Activated naive CD4-positive, alpha-beta T cell treated with anti-CD3 and anti-CD28 coated beads for 36 hours (primary cell): ENCODE data around the gene TAMALIN. TPM values are rescaled to one million over a fixed set of nuclear protein-coding genes. Genes with fewer than 3 reads are reported as not detected.

Experiments used
- CTCF ChIA-PET: fragments of 350-600 bp; sonication (Branson Sonifier 250); formaldehyde crosslinking; loops from one replicate; lab custom pipeline; 2021; ENCODE audit warnings: antibody characterized with exemption; lab: Charles Lee
- DNase-seq: peaks from one replicate; pipeline ENCODE4 v3.0.0-alpha.2; 2020
- H3K27ac Mint-ChIP-seq: one replicate; pipeline ENCODE4 v1.8.0; 2021; ENCODE audit warnings: mild to moderate bottlenecking, mixed read lengths
- H3K27me3 Mint-ChIP-seq: one replicate; pipeline ENCODE4 v1.8.0; 2021; ENCODE audit warnings: low read depth, mixed read lengths
- H3K36me3 Mint-ChIP-seq: one replicate; pipeline ENCODE4 v1.8.0; 2021; ENCODE audit warnings: low read depth, mixed read lengths
- H3K4me1 Mint-ChIP-seq: one replicate; pipeline ENCODE4 v1.8.0; 2021; ENCODE audit warnings: low read depth, mixed read lengths
- H3K4me3 Mint-ChIP-seq: one replicate; pipeline ENCODE4 v1.8.0; 2021; ENCODE audit warnings: mild to moderate bottlenecking, moderate library complexity, mixed read lengths
- H3K9me3 Mint-ChIP-seq: one replicate; pipeline ENCODE4 v1.8.0; 2021; ENCODE audit warnings: mixed read lengths
- intact Hi-C: fragments of 100-400 bp; cut with micrococcal nuclease; formaldehyde crosslinking; loops from one replicate; pipeline ENCODE4 v1.15.1; 2023
- total RNA-seq, 2 experiments: library from RNA; stranded (reverse); gene quantifications; one replicate each; pipeline ENCODE4 v1.2.3, GENCODE V29; 2021

The TAMALIN gene
- total RNA-seq, 2 experiments from 2014 or later: 14.7 to 14.8 TPM

DNA sequence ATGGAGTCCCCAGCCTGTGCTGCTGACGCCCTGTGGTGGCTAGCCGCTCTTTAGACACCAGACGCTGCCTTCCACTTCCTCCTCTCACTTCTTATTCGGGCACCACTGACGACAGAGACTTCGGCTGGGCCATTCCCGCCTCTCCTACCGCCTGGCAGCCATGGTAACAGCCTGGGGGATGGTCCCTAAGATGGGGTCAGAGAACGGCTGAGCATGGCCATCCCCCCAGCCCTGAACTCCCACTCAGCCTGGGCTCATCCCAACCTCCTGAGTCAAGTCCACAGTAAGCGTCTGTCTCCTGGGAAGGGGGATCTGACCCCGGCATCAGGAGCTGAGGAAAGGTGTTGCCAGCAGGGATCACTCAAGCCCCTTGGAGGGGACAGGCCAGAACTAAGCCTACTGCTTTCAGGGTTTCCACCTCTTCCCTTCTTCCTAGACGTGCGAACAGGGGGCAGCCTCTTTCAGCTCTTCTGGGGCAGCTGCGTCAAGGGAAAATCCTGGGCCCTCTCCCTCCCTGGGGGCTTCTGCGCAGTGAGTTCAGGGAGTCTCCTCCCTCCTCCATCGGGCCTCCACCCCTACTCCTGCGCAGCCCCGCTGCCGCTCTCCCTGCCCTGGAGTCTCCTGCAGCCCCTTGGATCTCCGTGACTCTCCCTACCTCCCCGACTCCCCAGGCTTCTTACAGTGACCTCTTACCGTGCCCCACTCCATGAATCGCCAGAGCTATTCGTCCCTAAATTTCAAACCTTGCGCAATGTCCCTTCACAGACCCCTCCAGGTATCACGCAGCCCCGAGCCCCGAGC lies 643 bp upstream of the TAMALIN start:
- H3K36me3 Mint-ChIP-seq: peaks cover 6% of the 10 kb centered on the region
- DNase-seq: no peak
- peaks cover 3% of the 10 kb centered on the region for H3K27me3 Mint-ChIP-seq
- CTCF ChIA-PET: interaction anchor here (0.8 to 11.9 kb wide), 6 partner anchors 11 to 273 kb away, joined by 3 to 319 read pairs (median 6); no protein-coding TSS in a partner anchor
- no peaks in the 10 kb centered on the region for H3K9me3 Mint-ChIP-seq
- no peak overlapping the region for H3K27ac Mint-ChIP-seq
- intact Hi-C loops: loop anchor here (1.0 to 2.0 kb wide), 3 partner anchors 13 to 45 kb away; partner anchors contain the start of gene NR4A1
- peaks cover 17% of the 10 kb centered on the region for H3K4me1 Mint-ChIP-seq
- peak overlapping the region; percentile 78 for H3K4me3 Mint-ChIP-seq

- CTCF ChIA-PET: interaction anchor here (1.4 to 11.9 kb wide), 3 partner anchors 15 to 17 kb away, joined by 3 to 319 read pairs (median 8); no protein-coding TSS in a partner anchor
- Mint-ChIP-seq H3K4me3 (peak overlapping the region; percentile 88), H3K27ac (peak overlapping the region; percentile 69)
Observed at GRCh38 chr12:52007158-52007921, 594 bp downstream of the TAMALIN start.

GRCh38 chr12:52007982-52008510 lies 1.3 kb downstream of the TAMALIN start:
- Mint-ChIP-seq H3K36me3 (peaks cover 6% of the 10 kb centered on the region), H3K4me3 (peak overlapping the region; percentile 88), H3K9me3 (no peaks in the 10 kb centered on the region), H3K27ac (peak overlapping the region; percentile 18), H3K27me3 (peaks cover 3% of the 10 kb centered on the region), H3K4me1 (peaks cover 17% of the 10 kb centered on the region)
- CTCF ChIA-PET: interaction anchor here (1.5 to 11.9 kb wide), 2 partner anchors 14 to 17 kb away, joined by 3 to 319 read pairs; no protein-coding TSS in a partner anchor
- intact Hi-C loops: loop anchor here (1.0 to 2.0 kb wide), 2 partner anchors 43 to 113 kb away; partner anchors contain the start of gene NR4A1
- no peak for DNase-seq

More at GRCh38 chr12:52007158-52007921, 594 bp downstream of the TAMALIN start:
- no peaks in the 10 kb centered on the region for H3K9me3 Mint-ChIP-seq
- intact Hi-C loops: loop anchor here (1.0 to 2.0 kb wide), 2 partner anchors 43 to 114 kb away; partner anchors contain the start of gene NR4A1
- DNase-seq: peak; percentile 54
- H3K27me3 Mint-ChIP-seq: peaks cover 3% of the 10 kb centered on the region
- H3K36me3 Mint-ChIP-seq: peaks cover 6% of the 10 kb centered on the region
- peaks cover 17% of the 10 kb centered on the region for H3K4me1 Mint-ChIP-seq

GRCh38 chr12:52009081-52009751 lies 2.5 kb downstream of the TAMALIN start:
- H3K36me3 Mint-ChIP-seq: peaks cover 7% of the 10 kb centered on the region
- H3K27me3 Mint-ChIP-seq: peaks cover 3% of the 10 kb centered on the region
- CTCF ChIA-PET: interaction anchor here (1.3 to 11.9 kb wide), 2 partner anchors 13 to 16 kb away, joined by 5 to 319 read pairs; no protein-coding TSS in a partner anchor
- intact Hi-C loops: no loop called here
- no peak overlapping the region for H3K4me3 Mint-ChIP-seq
- no peak overlapping the region for H3K27ac Mint-ChIP-seq
- H3K4me1 Mint-ChIP-seq: peaks cover 17% of the 10 kb centered on the region
- no peaks in the 10 kb centered on the region for H3K9me3 Mint-ChIP-seq
- no peak for DNase-seq

DNA sequence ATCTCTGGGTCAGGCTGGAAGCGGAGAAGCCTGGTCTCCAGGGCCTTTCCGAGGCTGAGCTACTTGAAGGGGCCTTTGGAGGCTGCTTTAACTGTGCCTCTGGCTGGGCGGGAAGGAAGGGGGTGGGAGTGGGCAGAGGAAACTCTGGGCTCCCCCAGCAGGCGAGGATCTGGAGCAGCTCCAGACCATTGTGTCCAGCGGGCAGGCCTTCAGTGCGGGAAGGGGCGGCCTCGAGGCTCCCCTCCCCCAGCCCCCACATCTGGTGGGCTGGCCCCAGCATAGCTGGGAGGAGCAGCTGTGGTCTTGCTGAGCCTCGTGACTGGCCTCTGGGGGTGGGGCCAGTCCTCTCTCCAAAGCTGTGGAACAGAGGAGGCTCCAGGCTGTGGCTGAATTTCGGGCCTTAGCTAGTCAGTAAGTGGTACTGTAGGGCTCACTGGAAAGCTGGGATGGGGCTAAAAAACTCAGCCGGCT lies 3.4 kb downstream of the TAMALIN start:
- no peak for DNase-seq
- H3K4me1 Mint-ChIP-seq: peaks cover 17% of the 10 kb centered on the region
- CTCF ChIA-PET: interaction anchor here (0.6 to 11.9 kb wide), 3 partner anchors 12 to 59 kb away, joined by 3 to 319 read pairs (median 5); no protein-coding TSS in a partner anchor
- intact Hi-C loops: no loop called here
- no peak overlapping the region for H3K4me3 Mint-ChIP-seq
- no peak overlapping the region for H3K27ac Mint-ChIP-seq
- peaks cover 7% of the 10 kb centered on the region for H3K36me3 Mint-ChIP-seq
- no peaks in the 10 kb centered on the region for H3K9me3 Mint-ChIP-seq
- peaks cover 3% of the 10 kb centered on the region for H3K27me3 Mint-ChIP-seq

- Mint-ChIP-seq H3K4me3 (no peak overlapping the region), H3K27me3 (peaks cover 3% of the 10 kb centered on the region), H3K36me3 (peaks cover 7% of the 10 kb centered on the region), H3K9me3 (no peaks in the 10 kb centered on the region), H3K27ac (no peak overlapping the region), H3K4me1 (peaks cover 15% of the 10 kb centered on the region)
- CTCF ChIA-PET: interaction anchor here (0.6 to 11.9 kb wide), 2 partner anchors 11 to 58 kb away, joined by 3 to 319 read pairs; no protein-coding TSS in a partner anchor
- DNase-seq: no peak
- intact Hi-C loops: no loop called here
Observed at GRCh38 chr12:52010692-52011601, 4.2 kb downstream of the TAMALIN start.

DNA sequence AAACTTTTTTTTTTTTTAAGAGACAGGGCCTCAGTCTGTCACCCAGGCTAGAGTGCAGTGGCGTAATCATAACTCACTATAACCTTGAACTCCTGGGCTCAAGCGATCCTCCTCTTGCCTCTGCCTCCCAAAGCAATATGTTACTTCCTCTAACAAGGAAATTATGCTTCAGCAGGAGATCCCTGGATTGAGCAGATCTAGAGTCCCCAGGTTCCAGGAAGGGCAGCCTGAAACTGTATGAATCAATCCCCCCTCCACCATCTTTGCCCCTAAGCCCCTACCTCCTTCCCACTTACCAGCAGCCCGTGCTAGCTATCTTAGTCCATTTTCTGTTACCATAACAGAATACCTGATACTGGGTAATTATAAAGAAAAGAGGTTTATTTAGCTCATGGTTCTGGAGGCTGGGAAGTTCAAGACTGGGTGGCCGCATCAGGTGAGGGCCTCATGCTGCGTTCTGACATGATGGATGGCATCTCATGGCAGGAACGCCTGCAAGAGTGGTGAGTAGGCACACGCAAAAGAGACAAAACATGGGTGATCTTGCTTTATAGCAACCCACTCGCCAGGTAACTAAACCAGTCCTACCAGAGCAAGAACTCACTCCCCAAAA lies 5.0 kb downstream of the TAMALIN start:
- no peak overlapping the region for H3K27ac Mint-ChIP-seq
- peaks cover 7% of the 10 kb centered on the region for H3K36me3 Mint-ChIP-seq
- DNase-seq: no peak
- H3K27me3 Mint-ChIP-seq: no peaks in the 10 kb centered on the region
- no peaks in the 10 kb centered on the region for H3K9me3 Mint-ChIP-seq
- peaks cover 9% of the 10 kb centered on the region for H3K4me1 Mint-ChIP-seq
- H3K4me3 Mint-ChIP-seq: no peak overlapping the region
- intact Hi-C loops: no loop called here
- CTCF ChIA-PET: interaction anchor here (11.9 kb wide), 1 partner anchor 11 kb away, joined by 319 read pairs; no protein-coding TSS in a partner anchor

DNA sequence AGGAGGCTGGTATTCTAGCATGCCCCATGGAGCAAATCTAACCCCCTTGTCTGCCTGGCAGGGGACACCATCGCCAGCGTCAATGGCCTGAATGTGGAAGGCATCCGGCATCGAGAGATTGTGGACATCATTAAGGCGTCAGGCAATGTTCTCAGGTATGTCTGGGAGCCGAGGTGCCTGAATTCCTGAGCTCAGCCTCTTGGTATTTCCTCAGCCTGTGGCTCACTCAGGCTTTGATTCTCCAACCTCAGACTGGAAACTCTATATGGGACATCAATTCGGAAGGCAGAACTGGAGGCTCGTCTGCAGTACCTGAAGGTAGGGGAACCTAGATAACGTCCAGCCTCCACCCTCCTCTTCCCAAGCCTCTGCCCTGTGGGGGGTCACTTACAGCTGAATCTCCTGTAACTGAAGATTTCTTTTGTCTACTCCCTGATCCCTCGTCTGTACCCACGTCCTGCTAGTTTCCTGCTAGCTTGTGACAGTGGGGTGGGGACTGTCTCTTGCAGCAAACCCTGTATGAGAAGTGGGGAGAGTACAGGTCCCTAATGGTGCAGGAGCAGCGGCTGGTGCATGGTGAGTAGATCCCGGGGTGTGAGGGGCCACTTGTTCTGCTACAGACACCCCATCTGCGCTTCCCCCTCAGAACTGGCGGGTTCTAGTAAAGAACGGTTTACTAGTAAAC lies 7.0 kb downstream of the TAMALIN start:
- CTCF ChIA-PET: interaction anchor here (0.9 to 11.9 kb wide), 2 partner anchors 9 to 20 kb away, joined by 3 to 319 read pairs; no protein-coding TSS in a partner anchor
- peaks cover 1% of the 10 kb centered on the region for H3K4me1 Mint-ChIP-seq
- DNase-seq: no peak
- no peak overlapping the region for H3K4me3 Mint-ChIP-seq
- no peaks in the 10 kb centered on the region for H3K9me3 Mint-ChIP-seq
- no peak overlapping the region for H3K27ac Mint-ChIP-seq
- H3K27me3 Mint-ChIP-seq: no peaks in the 10 kb centered on the region
- H3K36me3 Mint-ChIP-seq: peaks cover 7% of the 10 kb centered on the region
- intact Hi-C loops: no loop called here

- H3K27ac Mint-ChIP-seq: no peak overlapping the region
Observed at GRCh38 chr12:52014567-52015530, 8.1 kb downstream of the TAMALIN start.

More at GRCh38 chr12:52014567-52015530, 8.1 kb downstream of the TAMALIN start:
- H3K27me3 Mint-ChIP-seq: no peaks in the 10 kb centered on the region
- intact Hi-C loops: no loop called here
- peaks cover 7% of the 10 kb centered on the region for H3K36me3 Mint-ChIP-seq
- CTCF ChIA-PET: interaction anchor here (0.9 to 11.9 kb wide), 3 partner anchors 7 to 21 kb away, joined by 3 to 319 read pairs (median 3); no protein-coding TSS in a partner anchor
- H3K9me3 Mint-ChIP-seq: no peaks in the 10 kb centered on the region
- H3K4me1 Mint-ChIP-seq: no peaks in the 10 kb centered on the region
- no peak for DNase-seq
- no peak overlapping the region for H3K4me3 Mint-ChIP-seq
